Psoas muscle (tissue), 8 donors: Measurements from ENCODE around the gene CDK14. TPM values are rescaled to one million over a fixed set of nuclear protein-coding genes. Genes with fewer than 3 reads are reported as not detected.

Experiments used
- ATAC-seq, 4 donors: fragments of 200-7000 bp; cut with Tn5 transposase; one replicate each; pipeline ENCODE4 v1.9.1; 2020; ENCODE audit warnings: moderate library complexity in 3 of 4, mild to moderate bottlenecking in 2 of 4
- DNase-seq, 2 donors: peaks; one replicate each; pipeline ENCODE4 v3.0.0-alpha.2; 2020
- H3K27ac ChIP-seq: fragments of 200-600 bp; one replicate; pipeline ENCODE4 v1.8.0; 2022
- H3K27me3 ChIP-seq, 3 donors: fragments of 200-600 bp in 1 of 3; one replicate each; pipeline versions ENCODE4 v1.6.1 to v1.8.0; 2013 to 2022; ENCODE audit warnings: low read length in 2 of 3, mild to moderate bottlenecking in 2 of 3, moderate library complexity in 1 of 3; ENCODE audit not compliant: insufficient read depth in 3 of 3
- H3K36me3 ChIP-seq, 2 donors: fragments of 200-600 bp in 1 of 2; one replicate each; pipeline versions ENCODE4 v1.6.1 to v1.8.0; 2013 to 2022; ENCODE audit warnings: low read depth in 1 of 2, mild to moderate bottlenecking in 1 of 2, moderate library complexity in 1 of 2; ENCODE audit not compliant: insufficient read depth in 1 of 2
- H3K4me1 ChIP-seq: fragments of 200-600 bp; one replicate; pipeline ENCODE4 v1.8.0; 2022
- H3K4me3 ChIP-seq: fragments of 200-600 bp; one replicate; pipeline ENCODE4 v1.8.0; 2022; ENCODE audit warnings: mild to moderate bottlenecking
- H3K9me3 ChIP-seq: fragments of 200-600 bp; one replicate; pipeline ENCODE4 v1.8.0; 2022
- CTCF ChIP-seq: fragments of 200-600 bp; IDR thresholded peaks from one replicate; pipeline ENCODE4 v1.8.0; 2022; ENCODE audit warnings: antibody characterized with exemption
- WGBS, 3 donors: extraction: QIAGEN DNeasy Blood & Tissue Kit; methylation state at CpG; one replicate each; pipeline versions ENCODE4 v1.1.6 to v1.1.7; 2013; 5-methylcytosine and 5-hydroxymethylcytosine counted together
- intact Hi-C, 2 donors: fragments of 100-400 bp; cut with DNase I; formaldehyde crosslinking; loops; one replicate each; pipeline versions ENCODE4 v1.11.0 to v1.14.2; 2022
- polyA plus RNA-seq, 3 donors: library from polyadenylated mRNA; stranded (reverse); fragments of 200-250 nt; gene quantifications; one replicate each; pipeline ENCODE4 v1.2.3, GENCODE V29; 2013
- total RNA-seq, 4 donors: library from RNA; stranded (reverse); fragmentation: NEBNext Ultra II Directional in 2 of 4; extraction: Animal tissue kit (Norgen Biotek cat#: 25700) in 2 of 4; gene quantifications; one replicate each; pipeline versions ENCODE4 v1.2.1 to v1.2.4, GENCODE V29; 2021 to 2023
- donor health status: healthy with polysubstance abuse.
- donor health status: DM: no; HTN: no; CAD: no; lungs with moderate emphysema.
- donor health status: Bipolar disorder and iron deficiency.
- donor health status: healthy.
- donor health status: DM: yes; HTN: yes; CAD: no.
- donor health status: DM: no; HTN: no; CAD: no.
- donor health status: DM: no; HTN: no; CAD: no.
- donor health status: DM: yes; HTN: yes; CAD: no.

CDK14 gene
- total and polyA plus RNA-seq, 7 donors: 1.7 to 16.6 (median 10.6) TPM

GRCh38 chr7:90666186-90666585, 70.1 kb downstream of the CDK14 start:
- intact Hi-C loops: no loop called here
- Histone ChIP-seq H3K27me3 (no peaks in the 10 kb centered on the region), H3K4me3 (no peak overlapping the region), H3K4me1 (peaks cover 31% of the 10 kb centered on the region), H3K27ac (no peak overlapping the region), H3K36me3 (no peaks in the 10 kb centered on the region), H3K9me3 (no peaks in the 10 kb centered on the region)
- ATAC-seq: no peak
- TF ChIP-seq CTCF: no peak
- peak in 1 of 2 donors; percentile 33 for DNase-seq
- 67 to 77% (median 69%) methylated on average over 4 of the region's 4 CpGs for WGBS, 3 donors

- 81 to 91% (median 82%) methylated on average over 2 of the region's 2 CpGs for WGBS, 3 donors
- Histone ChIP-seq H3K27ac (peak overlapping the region; percentile 20), H3K36me3 (no peaks in the 10 kb centered on the region), H3K27me3 (no peaks in the 10 kb centered on the region), H3K9me3 (no peaks in the 10 kb centered on the region), H3K4me3 (no peak overlapping the region), H3K4me1 (peaks cover 15% of the 10 kb centered on the region)
- peak in 1 of 4 donors; percentile 8 for ATAC-seq
- intact Hi-C loops: no loop called here
- no peak for DNase-seq
- no peak for TF ChIP-seq CTCF
Measured at GRCh38 chr7:90668992-90669391, 72.9 kb downstream of the CDK14 start.

GRCh38 chr7:90669492-90669891, 73.4 kb downstream of the CDK14 start:
- Histone ChIP-seq H3K27me3 (no peaks in the 10 kb centered on the region), H3K36me3 (no peaks in the 10 kb centered on the region), H3K4me1 (peaks cover 15% of the 10 kb centered on the region), H3K4me3 (no peak overlapping the region), H3K9me3 (no peaks in the 10 kb centered on the region), H3K27ac (peak overlapping the region; percentile 20)
- WGBS, 3 donors: 12 to 28% (median 16%) methylated on average over 1 of the region's 1 CpG
- TF ChIP-seq CTCF: no peak
- ATAC-seq (peak; percentile 44 to 83 (median 68)), DNase-seq (no peak)
- intact Hi-C loops: no loop called here

- H3K4me1 ChIP-seq: peaks cover 15% of the 10 kb centered on the region
- ATAC-seq: no peak
- TF ChIP-seq CTCF: no peak
- no peaks in the 10 kb centered on the region for H3K36me3 ChIP-seq
- no peak for DNase-seq
- 59 to 73% (median 68%) methylated on average over 2 of the region's 2 CpGs for WGBS, 3 donors
- H3K27ac ChIP-seq: no peak overlapping the region
- H3K4me3 ChIP-seq: no peak overlapping the region
- H3K27me3 ChIP-seq: no peaks in the 10 kb centered on the region
- no peaks in the 10 kb centered on the region for H3K9me3 ChIP-seq
- intact Hi-C loops: no loop called here
Measured at GRCh38 chr7:90671571-90671970, 75.5 kb downstream of the CDK14 start.

- no peak for ATAC-seq
- no peak overlapping the region for H3K27ac ChIP-seq
- H3K9me3 ChIP-seq: no peaks in the 10 kb centered on the region
- no peak for TF ChIP-seq CTCF
- WGBS, 3 donors: 87 to 93% (median 91%) methylated on average over 2 of the region's 2 CpGs
- intact Hi-C loops: no loop called here
- H3K4me3 ChIP-seq: no peak overlapping the region
- peaks cover 15% of the 10 kb centered on the region for H3K4me1 ChIP-seq
- no peaks in the 10 kb centered on the region for H3K36me3 ChIP-seq
- no peaks in the 10 kb centered on the region for H3K27me3 ChIP-seq
- DNase-seq: no peak
Measured at GRCh38 chr7:90672210-90672609, 76.1 kb downstream of the CDK14 start.
